ENCODE results near the gene BRIP1.
"Not testable (repeated sequence)": the region's sequence is repeated elsewhere in the genome, so short reads cannot be mapped to it uniquely, and the experiment has no call there.

BRIP1 gene

DNA sequence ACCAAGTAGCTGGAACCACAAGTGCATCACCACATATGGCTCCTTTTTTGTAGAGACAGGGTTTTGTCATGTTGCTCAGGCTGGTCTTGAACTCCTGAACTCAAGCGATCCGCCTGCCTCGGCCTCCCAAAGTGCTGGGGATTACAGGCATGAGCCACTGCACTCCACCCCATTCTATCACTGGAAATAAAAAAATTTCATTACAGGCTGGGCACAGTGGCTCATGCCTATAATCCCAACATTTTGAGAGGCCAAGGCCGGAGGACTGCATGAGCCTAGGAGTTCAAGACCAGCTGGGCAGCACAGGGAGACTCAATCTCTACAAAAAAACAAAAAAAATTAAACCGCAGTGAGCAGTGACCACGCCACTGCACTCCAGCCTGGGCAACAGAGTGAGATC, 60.1 kb downstream of the BRIP1 start:
- no peak for DNase-seq (ENCODE audit: low read depth in 2 of 2)

DNA sequence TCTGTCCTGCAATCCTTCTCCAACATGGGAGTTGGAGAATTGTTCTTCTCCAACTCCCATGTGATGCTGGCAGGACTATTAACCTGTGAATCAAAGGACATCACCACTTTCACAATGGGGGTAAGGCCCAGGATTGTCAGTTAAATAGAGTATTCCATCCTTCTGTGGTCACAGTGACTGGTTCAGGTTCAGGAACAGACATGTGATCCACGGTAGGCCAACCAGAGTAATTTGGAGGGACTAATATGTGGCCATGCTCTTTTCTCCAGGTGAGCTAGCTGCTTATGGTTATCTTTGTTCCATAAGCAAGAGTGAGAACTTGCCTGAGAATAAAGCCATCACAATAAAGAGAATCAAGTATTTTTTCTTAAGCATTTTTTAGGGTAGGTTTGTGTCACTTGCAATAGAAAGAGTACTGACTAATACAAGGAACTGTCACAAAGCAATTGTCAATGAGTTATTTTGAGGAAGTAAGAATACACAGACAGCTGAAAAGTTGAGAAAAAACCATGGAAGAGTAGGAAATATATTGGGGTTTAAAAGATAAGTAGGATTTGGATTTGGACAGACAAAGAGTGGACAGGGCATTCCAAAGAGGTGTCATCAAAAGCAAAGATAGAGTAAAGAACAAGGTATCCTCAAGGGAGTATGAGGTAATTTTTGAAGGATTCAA, 63.4 kb downstream of the BRIP1 start:
- DNase-seq (ENCODE audit: low read depth in 2 of 2), result no peak

DNA sequence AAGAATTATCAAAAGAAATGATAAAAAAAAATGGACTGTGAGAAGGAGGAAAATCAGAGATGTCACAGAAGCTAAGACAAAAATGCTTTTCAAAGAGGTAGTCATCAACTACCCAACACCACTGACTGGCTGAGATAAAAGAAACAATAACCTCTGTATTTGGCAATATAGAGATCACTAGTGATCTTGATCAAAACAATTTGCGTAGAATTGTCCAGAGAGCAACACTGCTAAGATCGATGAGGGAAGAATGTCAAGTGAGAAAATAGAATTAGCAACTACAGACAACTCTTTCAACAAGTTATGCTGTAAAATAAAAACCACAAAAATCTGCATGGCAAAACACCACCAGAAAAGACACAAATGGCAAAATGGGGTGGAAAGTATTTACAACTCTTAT, 66.0 kb downstream of the BRIP1 start:
- no peak for DNase-seq (ENCODE audit: low read depth in 2 of 2)

DNA sequence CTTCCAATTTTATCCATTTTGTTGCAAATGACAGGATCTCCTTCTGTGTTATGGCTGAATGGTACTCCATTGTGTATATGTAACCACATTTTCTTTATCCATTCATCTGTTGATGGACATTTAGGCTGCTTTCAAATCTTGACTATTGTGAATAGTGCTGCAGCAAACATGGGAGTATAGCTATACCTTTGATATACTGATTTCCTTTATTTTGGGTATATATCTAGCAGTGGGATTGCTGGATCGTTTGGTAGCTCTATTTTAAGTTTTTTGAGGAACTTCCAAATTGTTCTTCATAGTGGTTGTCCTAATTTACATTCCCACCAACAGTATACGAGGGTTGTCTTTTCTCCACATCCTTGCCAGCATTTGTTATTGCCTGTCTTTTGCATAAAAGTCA, 67.8 kb downstream of the BRIP1 start:
- DNase-seq (ENCODE audit: low read depth in 2 of 2), result no peak

DNA sequence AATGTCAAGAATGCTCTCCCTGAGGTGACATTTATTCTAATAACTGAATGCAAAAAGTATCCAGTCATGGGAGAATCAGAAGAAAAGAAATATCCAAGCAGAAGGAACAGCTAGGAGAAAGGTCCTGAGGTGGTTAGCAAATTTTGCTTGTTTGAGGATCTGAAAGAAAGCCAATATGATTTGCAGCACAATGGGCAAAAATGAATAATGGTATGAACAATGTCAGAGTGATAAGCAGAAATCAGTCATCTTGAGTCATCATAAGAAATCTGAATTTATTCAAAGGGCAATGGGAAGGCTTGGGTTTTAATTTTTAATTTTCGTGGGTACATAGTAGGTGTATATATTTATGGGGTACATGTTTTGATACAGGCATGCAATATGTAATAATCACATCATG, 68.5 kb downstream of the BRIP1 start:
- no peak for DNase-seq (ENCODE audit: low read depth in 2 of 2)

DNA sequence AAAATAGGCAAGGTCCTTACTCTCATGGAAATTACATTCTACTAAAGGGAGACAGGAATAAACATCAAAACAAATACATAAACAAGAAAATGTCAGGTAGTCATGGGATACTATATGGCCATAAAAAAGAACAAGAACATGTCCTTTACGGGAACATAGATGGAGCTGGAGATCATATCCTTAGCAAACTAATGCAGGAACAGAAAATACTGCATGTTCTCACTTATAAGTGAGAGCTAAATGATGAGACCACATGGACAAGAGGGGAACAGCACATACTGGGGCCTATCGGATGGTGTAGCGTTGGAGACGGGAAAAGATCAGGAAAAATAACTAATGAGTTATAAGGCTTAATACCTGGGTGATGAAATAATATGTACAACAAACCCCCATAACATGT, 69.1 kb downstream of the BRIP1 start:
- DNase-seq (ENCODE audit: low read depth in 2 of 2), result no peak

- DNase-seq (ENCODE audit: low read depth in 2 of 2), result no peak
Observed at GRCh38 chr17:61793565-61793964, 69.8 kb downstream of the BRIP1 start.

DNA sequence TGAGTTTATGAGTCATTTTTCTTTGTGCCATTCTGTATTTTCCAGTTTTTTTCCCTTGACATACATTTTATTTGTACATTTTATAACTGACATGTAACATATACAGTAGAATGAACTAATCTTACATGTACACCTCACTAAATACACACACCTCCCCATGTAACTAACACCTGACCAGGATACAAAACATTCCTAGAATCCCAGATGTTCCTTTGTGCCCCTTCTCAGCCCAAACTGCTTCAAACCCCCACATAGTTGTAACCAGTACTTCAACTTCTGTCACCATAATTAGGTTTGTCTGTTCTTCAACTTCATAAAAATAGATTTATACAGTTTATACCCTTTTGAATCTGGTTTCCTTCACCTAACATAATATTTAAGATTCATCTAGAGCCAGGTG, 73.5 kb downstream of the BRIP1 start:
- DNase-seq (ENCODE audit: low read depth in 2 of 2), result no peak

DNA sequence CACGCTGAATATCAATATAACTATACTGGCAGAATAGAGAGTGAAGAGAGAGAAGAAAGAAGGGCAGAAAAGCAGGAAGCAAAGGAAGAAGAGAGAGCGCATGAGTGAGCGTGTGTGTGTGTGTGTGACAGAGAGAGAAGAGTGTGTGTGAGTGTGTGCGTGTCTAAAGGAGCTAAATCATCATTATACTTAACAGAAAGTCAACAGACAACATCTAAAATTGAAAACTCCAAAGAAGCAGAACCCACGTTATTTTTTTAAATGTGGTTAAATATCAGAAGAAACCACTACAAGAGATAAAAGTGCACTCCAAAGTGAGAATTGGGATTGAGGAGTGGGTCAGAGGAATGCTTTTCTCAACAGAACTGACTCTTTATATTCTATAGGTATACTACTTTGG, 77.2 kb downstream of the BRIP1 start:
- no peak for DNase-seq (ENCODE audit: low read depth in 2 of 2)

GRCh38 chr17:61784510-61784909, 78.8 kb downstream of the BRIP1 start:
- DNase-seq (ENCODE audit: low read depth in 2 of 2), result no peak

DNA sequence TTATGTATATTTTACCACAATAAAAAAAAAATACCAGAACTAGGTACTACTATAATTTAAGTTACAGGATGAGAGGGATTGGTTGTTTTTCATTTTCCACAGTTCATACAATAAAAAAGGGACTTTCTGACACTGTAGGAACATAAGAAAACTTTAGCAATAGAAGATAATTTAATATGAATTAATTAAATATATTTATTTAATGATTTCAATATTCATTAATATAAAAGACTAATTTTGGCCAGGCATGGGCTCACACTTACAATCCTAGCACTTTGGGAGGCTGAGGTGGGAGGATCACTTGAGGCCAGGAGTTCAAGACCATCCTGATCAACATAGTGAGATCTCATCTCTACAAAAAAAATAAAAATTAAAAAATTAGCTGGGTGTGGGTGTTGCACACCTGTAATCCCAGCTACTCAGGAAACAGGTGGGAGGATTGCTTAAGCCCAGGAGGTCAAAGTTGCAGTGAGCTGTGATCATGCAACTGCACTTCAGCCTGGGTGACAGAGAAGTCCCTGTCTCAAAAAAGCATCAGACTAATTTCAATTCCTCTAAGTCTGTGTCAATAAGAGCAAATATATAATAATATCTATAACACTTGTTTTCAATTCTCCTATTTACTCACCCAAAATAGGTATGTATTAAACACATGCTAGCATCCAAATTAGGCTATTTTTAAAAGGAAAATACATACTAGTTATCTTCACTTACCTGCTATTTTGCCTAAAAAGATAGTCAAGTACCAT, 79.6 kb downstream of the BRIP1 start:
- no peak for DNase-seq (ENCODE audit: low read depth in 2 of 2)

GRCh38 chr17:61783120-61783519, 80.2 kb downstream of the BRIP1 start:
- DNase-seq (ENCODE audit: low read depth in 2 of 2), result no peak

DNA sequence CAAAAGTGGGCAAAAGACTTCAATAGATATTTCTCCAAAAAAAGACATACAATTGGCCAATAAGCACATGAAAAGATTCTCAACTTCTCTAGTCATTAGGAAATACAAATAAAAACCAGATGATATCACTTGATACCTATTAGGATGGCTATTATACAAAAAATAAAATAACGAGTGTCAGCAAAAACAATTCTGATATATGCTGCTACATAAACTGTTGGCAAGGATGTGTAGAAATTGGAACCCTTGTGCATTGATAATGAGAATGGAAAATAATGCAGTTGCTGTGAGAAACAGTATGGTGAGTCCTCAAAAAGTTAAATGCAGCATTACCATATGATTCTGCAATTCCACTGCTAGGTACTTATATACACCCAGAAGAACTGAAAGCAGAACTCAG, 80.6 kb downstream of the BRIP1 start:
- no peak for DNase-seq (ENCODE audit: low read depth in 2 of 2)

- DNase-seq (ENCODE audit: low read depth in 2 of 2), result no peak
Observed at GRCh38 chr17:61775364-61775763, 88.0 kb downstream of the BRIP1 start.

DNA sequence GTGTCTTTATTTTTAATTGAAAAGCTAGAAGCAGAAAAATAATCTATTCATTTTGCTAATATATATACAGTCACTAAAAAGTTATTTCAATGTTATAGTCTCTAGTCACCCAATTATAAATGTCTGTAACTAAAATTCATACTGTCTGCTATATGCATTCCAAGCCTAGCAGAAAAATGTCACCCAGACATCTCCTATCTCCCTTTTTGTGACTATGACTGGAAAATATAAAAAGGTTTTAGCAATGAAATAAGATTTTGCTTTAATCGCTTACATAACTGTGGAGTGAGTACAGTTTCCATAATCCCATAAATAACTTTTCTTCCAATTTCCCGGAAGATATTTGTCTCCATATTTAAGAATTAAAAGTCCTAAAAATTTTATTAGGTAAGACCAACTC, 88.6 kb downstream of the BRIP1 start:
- no peak for DNase-seq (ENCODE audit: low read depth in 2 of 2)

DNA sequence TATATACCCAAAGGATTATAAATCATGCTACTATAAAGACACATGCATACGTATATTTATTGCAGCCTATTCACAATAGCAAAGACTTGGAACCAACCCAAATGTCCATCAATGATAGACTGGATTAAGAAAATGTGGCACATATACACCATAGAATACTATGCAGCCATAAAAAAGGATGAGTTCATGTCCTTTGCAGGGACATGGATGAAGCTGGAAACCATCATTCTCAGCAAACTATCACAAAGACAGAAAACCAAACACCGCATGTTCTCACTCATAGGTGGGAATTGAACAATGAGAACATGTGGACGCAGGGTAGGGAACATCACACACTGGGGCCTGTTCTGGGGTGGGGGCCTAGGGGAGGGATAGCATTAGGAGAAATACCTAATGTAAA, 89.2 kb downstream of the BRIP1 start:
- not testable (repeated sequence) for DNase-seq (ENCODE audit: low read depth in 2 of 2)

- DNase-seq (ENCODE audit: low read depth in 2 of 2), result no peak
Observed at GRCh38 chr17:61770752-61771533, 92.4 kb downstream of the BRIP1 start.

GRCh38 chr17:61770043-61770442, 93.3 kb downstream of the BRIP1 start:
- no peak for DNase-seq (ENCODE audit: low read depth in 2 of 2)

DNA sequence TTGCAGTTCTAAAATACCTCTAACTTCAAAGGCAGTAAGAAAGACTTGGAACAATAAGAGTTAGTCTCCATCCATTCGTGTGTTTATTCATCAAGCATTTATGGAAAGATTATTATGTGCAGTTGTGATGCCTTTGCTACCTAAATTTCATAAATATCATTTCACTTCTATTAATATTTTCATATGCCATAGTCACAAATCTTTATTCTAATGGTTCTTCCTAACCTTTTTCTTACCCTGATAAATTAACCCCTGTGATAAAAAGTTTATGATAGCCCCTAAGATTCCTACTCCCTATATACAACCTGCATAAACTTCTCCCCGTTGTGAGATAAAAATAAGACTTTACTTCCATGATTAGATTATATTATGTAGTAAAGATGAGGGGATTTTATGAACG, 94.9 kb downstream of the BRIP1 start:
- no peak for DNase-seq (ENCODE audit: low read depth in 2 of 2)

DNA sequence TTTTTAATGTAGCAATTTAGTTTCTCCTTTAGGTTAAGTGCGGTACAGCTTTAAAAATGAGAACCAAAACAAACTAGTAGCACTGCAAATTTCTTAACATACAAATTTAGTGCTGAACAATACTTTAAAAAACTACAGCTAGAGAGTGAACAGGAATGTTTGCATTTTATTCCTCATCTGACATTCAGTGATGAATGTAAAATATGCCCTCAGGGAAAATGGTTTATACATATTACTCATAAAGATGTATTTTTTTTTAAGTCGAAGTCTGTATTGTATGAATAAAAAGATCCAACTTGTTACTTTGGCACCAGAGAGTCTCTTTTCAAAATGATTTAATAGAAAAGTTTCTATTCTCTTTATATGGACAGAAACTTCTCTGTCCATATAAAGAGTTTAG, 96.8 kb downstream of the BRIP1 start:
- DNase-seq (ENCODE audit: low read depth in 2 of 2), result no peak

GRCh38 chr17:61764846-61765245, 98.5 kb downstream of the BRIP1 start:
- no peak for DNase-seq (ENCODE audit: low read depth in 2 of 2)

DNA sequence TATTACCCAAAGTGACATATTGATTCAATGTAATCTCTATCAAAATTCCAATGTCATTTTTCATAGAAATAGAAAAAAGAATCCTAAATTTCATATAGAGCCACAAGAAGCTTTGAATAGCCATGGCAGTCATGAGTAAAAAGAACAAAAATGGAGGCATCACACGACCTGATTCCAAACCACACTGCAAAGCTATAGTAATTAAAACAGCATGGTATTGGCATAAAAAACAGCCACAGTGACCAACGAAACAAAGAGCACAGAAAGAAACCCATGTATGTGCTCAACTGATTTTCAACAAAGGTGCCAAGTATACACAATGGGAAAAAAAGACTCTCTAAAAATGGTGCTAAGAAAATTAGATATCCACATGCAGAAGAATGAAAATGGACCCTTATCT, 101.5 kb downstream of the BRIP1 start:
- no peak for DNase-seq (ENCODE audit: low read depth in 2 of 2)

DNA sequence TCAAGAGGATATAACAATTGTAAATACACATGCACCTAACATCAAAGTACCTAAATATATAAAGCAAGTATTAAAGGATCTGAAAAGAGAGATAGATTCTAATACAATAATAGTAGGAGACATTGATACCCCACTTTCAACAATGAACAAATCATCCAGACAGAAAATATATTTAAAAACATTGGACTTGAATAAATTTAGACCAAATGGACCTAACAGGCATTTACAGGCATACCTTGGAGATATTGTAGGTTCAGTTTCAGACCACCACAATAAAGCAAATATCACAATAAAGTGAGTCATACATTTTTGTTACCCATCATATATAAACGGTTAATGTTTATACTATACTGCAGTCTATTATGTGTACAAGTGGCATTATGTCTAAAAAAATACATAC, 104.0 kb downstream of the BRIP1 start:
- no peak for DNase-seq (ENCODE audit: low read depth in 2 of 2)

Measured in stimulated activated CD4-positive, alpha-beta T cell treated with anti-CD3 and anti-CD28 coated beads, Interleukin-1b, Interleukin-23, amount 100 ng/mL, for 1 hour (primary cell).